Retinal pigment epithelial cell (primary cell): ENCODE results near the gene ALDH3B2.
A peak's percentile ranks its signal among the peaks of the same experiment; 100 is the strongest.

Experiments
- DNase-seq: peaks from one replicate; pipeline ENCODE4 v3.0.0-alpha.2; 2010; ENCODE audit warnings: low read depth
- H3K4me3 ChIP-seq: 2 replicates; pipeline ENCODE4 v1.5.1; 2011; ENCODE audit warnings: mild to moderate bottlenecking, low read length, control low read depth, moderate library complexity
- CTCF ChIP-seq: conservative IDR thresholded peaks from 2 replicates; pipeline ENCODE4 v1.5.1; 2011; ENCODE audit warnings: low read depth, low read length, control low read depth, inconsistent platforms

ALDH3B2 gene

GRCh38 chr11:67631853-67632174, 42.6 kb downstream of the ALDH3B2 start:
- TF ChIP-seq CTCF = no peak
- no peak for DNase-seq
- H3K4me3 ChIP-seq = no peak overlapping the region

GRCh38 chr11:67631411-67631810, 43.0 kb downstream of the ALDH3B2 start:
- TF ChIP-seq CTCF = no peak
- no peak overlapping the region for H3K4me3 ChIP-seq
- no peak for DNase-seq

GRCh38 chr11:67630943-67631331, 43.5 kb downstream of the ALDH3B2 start:
- peak overlapping the region; percentile 70 for H3K4me3 ChIP-seq
- no peak for TF ChIP-seq CTCF
- no peak for DNase-seq

- peak; percentile 73 for DNase-seq
- peak; percentile 76 for TF ChIP-seq CTCF
- peak overlapping the region; percentile 70 for H3K4me3 ChIP-seq
Measured at GRCh38 chr11:67630228-67630942, 44.0 kb downstream of the ALDH3B2 start.

- peak within 1 kb of the TSS; percentile 70 for H3K4me3 ChIP-seq
- no peak for DNase-seq
- TF ChIP-seq CTCF = peak; percentile 82
Measured at GRCh38 chr11:67629386-67630227, 44.8 kb downstream of the ALDH3B2 start, which contains the start of gene NUDT8. Gene NUDT8, minus strand, starts transcription at chr11:67629937. Its CDS starts 26 bp downstream, at chr11:67629911.

GRCh38 chr11:67628710-67629385, 45.6 kb downstream of the ALDH3B2 start:
- no peak for DNase-seq
- no peak for TF ChIP-seq CTCF
- no peak overlapping the region for H3K4me3 ChIP-seq
